GM12872 (cell line): ENCODE results near the gene FLNC.

ENCODE experiments used
- CTCF ChIP-seq: IDR thresholded peaks from 3 replicates; pipeline ENCODE4 v1.5.1; 2011; ENCODE audit warnings: low read depth, mild to moderate bottlenecking, low read length, moderate library complexity; ENCODE audit not compliant: insufficient read depth

The FLNC gene

GRCh38 chr7:128902761-128903585, 72.8 kb downstream of the FLNC start:
- no peak for TF ChIP-seq CTCF

- TF ChIP-seq CTCF: no peak
Observed at GRCh38 chr7:128903621-128904361, 73.6 kb downstream of the FLNC start.

DNA sequence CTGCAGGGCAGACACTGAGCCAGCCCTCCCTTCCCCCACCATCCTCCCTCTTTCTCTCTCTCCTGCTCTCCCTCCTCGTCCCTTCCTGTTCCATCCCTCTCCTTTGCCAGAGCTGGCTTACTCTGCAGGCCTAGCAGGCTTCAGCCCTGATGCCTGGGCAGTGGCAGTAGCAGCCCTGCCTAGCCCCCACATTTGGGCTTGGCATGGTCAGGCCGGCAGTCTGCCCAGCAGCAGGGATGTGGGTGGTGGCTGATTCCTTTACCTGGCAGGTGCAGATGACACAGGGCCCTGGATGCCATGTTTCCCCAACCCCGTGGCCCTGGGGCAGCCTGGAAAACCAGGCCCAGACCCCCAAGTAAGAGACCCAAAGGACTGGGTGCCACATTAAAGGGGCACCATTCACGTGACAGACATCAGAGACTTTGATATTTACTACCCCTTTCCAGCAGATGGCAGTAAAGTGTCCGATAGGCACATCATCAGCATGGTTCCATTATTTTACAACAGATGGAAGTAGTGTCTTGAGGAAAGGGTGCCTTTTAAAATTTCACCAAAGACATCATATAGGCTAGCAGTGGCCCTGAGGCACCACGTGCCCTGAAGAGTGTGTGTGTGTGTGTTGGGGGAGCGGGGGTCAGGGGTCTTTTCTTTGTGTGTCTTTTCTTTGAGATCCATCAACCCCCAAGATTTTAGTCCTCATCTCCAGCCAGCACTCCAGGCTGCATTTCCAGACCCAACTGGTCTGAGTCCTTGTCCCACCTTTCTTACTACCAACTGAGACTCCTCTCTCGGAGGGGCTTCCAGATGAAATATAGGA, 74.4 kb downstream of the FLNC start:
- TF ChIP-seq CTCF: peak; percentile 70

DNA sequence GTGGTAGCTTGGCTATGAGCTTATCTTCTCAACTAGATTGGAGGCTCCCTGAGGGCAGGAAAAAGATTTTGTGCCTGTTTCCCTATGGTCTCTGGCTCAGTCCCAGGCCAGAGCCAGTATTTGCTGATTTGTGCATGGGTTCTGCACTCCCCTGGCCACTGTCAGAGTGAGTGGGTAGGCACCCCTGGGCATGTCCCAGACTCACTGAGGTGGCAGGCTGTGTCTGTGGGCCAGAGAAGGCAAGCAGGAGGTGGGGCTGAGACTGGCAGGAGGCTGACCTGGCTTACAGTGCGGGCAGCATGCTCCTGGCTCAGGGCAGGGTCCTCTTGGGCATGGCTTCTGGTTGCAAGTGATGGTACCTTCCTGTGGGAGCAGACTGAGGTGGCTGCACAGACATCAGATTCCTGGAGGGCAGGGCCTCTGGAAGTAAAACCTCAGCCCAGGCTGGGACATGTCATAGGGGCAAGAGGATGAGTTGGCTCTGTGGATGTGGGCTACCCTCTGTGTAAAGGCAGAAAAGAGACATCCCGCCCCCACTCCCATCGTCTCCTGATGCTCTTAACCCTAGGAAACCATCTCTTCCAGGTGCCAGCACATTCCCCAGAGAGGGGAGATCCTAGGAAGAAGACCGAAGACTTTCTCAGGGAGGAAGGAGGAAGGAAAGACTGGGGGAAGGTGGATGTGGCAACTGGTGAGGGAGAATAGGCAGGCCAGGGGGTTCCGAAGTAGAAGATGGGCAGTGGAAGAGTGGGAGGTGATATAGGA, 76.0 kb downstream of the FLNC start:
- no peak for TF ChIP-seq CTCF

DNA sequence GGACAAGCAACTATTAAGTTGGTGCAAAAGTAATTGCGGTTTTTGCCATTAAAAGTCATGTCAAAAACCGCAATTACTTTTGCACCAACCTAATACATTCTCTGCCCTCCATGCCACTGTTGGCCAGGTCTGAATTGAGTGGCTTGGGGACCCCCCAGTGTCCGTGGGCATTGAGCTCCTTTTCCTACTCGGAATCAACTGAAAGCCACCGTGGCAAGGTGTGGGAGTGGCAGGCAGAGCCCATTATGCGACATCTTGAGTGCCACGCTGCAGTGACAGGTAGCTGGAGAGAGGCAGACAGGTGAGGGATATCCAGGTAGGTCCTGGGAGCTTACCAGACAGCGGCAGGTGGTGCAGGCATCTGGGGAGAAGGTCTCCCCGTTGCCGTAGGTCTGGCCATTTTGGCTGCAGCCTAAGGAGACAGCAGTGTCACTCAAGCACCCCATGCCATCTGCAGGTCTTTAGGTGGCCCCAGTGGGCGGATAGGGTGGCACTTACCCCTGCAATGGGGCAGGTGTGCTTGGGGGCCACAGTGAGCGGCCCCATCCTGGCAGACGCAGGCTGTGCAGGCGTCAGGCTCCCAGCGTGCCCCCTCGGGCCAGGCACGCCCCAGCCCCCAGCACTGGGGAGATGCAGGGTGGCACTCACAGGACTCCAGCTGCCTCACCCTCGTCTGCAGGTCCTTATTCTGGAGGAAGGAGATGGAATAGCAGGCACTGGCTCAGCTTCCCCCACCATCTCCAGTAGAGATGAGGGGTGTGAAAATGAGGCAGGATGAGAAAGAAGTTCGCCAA, 76.8 kb downstream of the FLNC start:
- TF ChIP-seq CTCF: no peak
